ENCODE measurements around the gene PITPNM3. TPM values are rescaled to one million over a fixed set of nuclear protein-coding genes. Genes with fewer than 3 reads are reported as not detected.

Gene PITPNM3
- total and polyA plus RNA-seq, 4 experiments from 2014 or later = 0.05 to 0.50 (median 0.29) TPM; not detected in 1

DNA sequence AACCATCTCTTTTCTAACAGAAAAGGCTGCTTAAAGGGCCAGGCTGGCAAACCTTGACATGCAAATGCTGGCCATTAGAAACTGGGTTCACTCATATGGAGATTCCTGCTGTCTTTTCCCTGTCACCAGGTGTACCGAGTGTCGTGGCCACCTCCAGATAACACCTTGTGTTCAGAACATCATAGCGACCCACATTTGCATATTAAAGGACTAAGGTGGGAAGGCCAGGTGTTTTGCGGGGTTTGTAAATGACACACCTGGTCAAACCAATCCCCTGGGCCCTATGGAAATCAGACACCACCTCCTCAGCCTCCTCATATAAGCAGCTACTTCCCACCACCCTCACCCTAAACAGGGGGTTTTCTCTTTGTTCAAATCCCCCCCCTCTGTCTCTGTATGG, 118.9 kb downstream of the PITPNM3 start:
- no peak for DNase-seq
- H3K4me1 ChIP-seq (ENCODE audit: insufficient read depth, low read length) = no peaks in the 10 kb centered on the region
- no peaks in the 10 kb centered on the region for H3K9me3 ChIP-seq (ENCODE audit: control insufficient read depth in 1 of 2, low read length in 2 of 2)
- Mint-ChIP-seq H3K27ac (no peak overlapping the region), H3K4me1 (peaks cover 0 to 4% (median 0%) of the 10 kb centered on the region in 4 donors), H3K27me3 (peaks cover 16 to 18% of the 10 kb centered on the region in 2 donors), H3K36me3 (no peaks in the 10 kb centered on the region), H3K9me3 (no peaks in the 10 kb centered on the region), H3K4me3 (no peak overlapping the region)
- POLR2A ChIA-PET (ENCODE audit: partially characterized antibody) = no interaction called here
- CTCF ChIA-PET (ENCODE audit: partially characterized antibody) = interaction anchor here (1.5 kb wide), 1 partner anchor 16 kb away, joined by 6 read pairs; no protein-coding TSS in a partner anchor
- H3K27ac ChIP-seq (ENCODE audit: low read depth, low read length) = no peak overlapping the region
- intact Hi-C loops (cut with micrococcal nuclease) = no loop called here
- peaks cover 4% of the 10 kb centered on the region for H3K27me3 ChIP-seq (ENCODE audit: insufficient read depth, low read length)
- H3K36me3 ChIP-seq (ENCODE audit: insufficient read depth, low read length) = no peaks in the 10 kb centered on the region
- no peak overlapping the region for H3K4me3 ChIP-seq (ENCODE audit: low read length in 2 of 2)

DNA sequence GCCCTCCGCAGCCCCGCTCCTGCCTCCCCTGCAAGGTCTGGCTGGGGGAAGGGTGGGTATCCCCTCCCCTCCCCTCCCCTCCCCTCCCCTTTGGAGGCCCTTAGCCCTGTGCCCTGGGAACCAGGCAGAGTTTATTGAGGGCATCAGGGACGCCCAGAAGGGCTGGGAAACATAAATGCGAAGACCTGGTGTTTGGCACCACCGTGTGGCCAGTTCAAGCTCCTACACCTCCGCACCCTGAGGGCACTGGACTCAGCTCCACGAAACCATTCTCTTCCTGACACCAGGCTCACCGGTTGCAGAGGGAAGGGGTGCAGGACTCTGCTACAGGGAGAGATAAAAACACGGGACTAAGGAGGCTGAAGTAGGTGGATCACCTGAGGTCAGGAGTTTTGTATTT, 120.4 kb downstream of the PITPNM3 start:
- Histone ChIP-seq H3K36me3 (ENCODE audit: insufficient read depth, low read length) (no peaks in the 10 kb centered on the region), H3K27ac (ENCODE audit: low read depth, low read length) (no peak overlapping the region), H3K27me3 (ENCODE audit: insufficient read depth, low read length) (peaks cover 4% of the 10 kb centered on the region), H3K4me3 (ENCODE audit: low read length in 2 of 2) (no peak overlapping the region), H3K9me3 (ENCODE audit: control insufficient read depth in 1 of 2, low read length in 2 of 2) (no peaks in the 10 kb centered on the region), H3K4me1 (ENCODE audit: insufficient read depth, low read length) (no peaks in the 10 kb centered on the region)
- Mint-ChIP-seq H3K27me3 (peaks cover 16 to 18% of the 10 kb centered on the region in 2 donors), H3K36me3 (no peaks in the 10 kb centered on the region), H3K4me1 (peaks cover 0 to 4% (median 0%) of the 10 kb centered on the region in 4 donors), H3K4me3 (no peak overlapping the region), H3K9me3 (peaks cover 0 to 9% (median 1%) of the 10 kb centered on the region in 8 donors), H3K27ac (no peak overlapping the region)
- ChIA-PET CTCF (ENCODE audit: partially characterized antibody) (interaction anchor here (0.7 to 4.1 kb wide), 11 partner anchors 9 to 1186 kb away, joined by 3 to 59 read pairs (median 6); partner anchors contain the start of genes NLRP1 and PIMREG), POLR2A (ENCODE audit: partially characterized antibody) (interaction anchor here (0.5 to 0.9 kb wide), 2 partner anchors 168 to 850 kb away, joined by 3 read pairs; no protein-coding TSS in a partner anchor)
- intact Hi-C loops (cut with micrococcal nuclease) = loop anchor here (1.0 kb wide), 2 partner anchors 844 to 849 kb away; no protein-coding TSS in a partner anchor
- peak; percentile 52 to 67 (median 58) for DNase-seq

DNA sequence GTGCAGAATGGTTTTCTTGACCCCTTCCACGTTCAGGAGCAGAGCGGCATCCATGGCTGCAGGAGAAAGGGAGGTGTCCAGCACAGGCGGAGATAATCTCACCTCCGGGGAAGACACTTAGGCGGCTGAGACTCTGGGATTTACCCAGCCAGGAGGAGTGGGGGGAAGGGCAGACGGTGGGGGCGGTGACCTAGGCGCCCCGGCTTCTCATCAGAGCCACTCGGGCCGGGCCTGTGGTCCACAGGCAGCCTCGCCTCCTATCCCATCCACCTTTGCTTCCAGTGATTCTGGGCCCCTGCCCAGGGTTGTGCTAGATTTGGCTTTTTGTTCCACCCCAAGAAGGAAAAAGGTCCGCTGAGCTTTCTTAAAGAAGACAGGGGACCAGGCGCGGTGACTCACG, 121.3 kb downstream of the PITPNM3 start, which contains the start of gene AIPL1:
TSS of gene AIPL1 (minus strand) at position 71 of the 400 bp plus-strand sequence. CDS start at position 54, 17 bp downstream.
- peaks cover 0 to 15% (median 6%) of the 10 kb centered on the region in 8 donors for H3K9me3 Mint-ChIP-seq
- H3K27ac Mint-ChIP-seq = no peak within 1 kb of the TSS
- Histone ChIP-seq H3K27me3 (ENCODE audit: insufficient read depth, low read length) (peaks cover 4% of the 10 kb centered on the region), H3K27ac (ENCODE audit: low read depth, low read length) (no peak within 1 kb of the TSS), H3K4me3 (ENCODE audit: low read length in 2 of 2) (no peak within 1 kb of the TSS), H3K4me1 (ENCODE audit: insufficient read depth, low read length) (no peaks in the 10 kb centered on the region), H3K9me3 (ENCODE audit: control insufficient read depth in 1 of 2, low read length in 2 of 2) (no peaks in the 10 kb centered on the region), H3K36me3 (ENCODE audit: insufficient read depth, low read length) (no peaks in the 10 kb centered on the region)
- H3K4me1 Mint-ChIP-seq = peaks cover 0 to 4% (median 0%) of the 10 kb centered on the region in 4 donors
- DNase-seq = no peak
- H3K36me3 Mint-ChIP-seq = no peaks in the 10 kb centered on the region
- CTCF ChIA-PET (ENCODE audit: partially characterized antibody) = interaction anchor here (2.0 to 4.1 kb wide), 4 partner anchors 10 to 847 kb away, joined by 8 to 59 read pairs (median 16); partner anchors contain the start of gene PIMREG
- peaks cover 13 to 17% of the 10 kb centered on the region in 2 donors for H3K27me3 Mint-ChIP-seq
- POLR2A ChIA-PET (ENCODE audit: partially characterized antibody) = no interaction called here
- H3K4me3 Mint-ChIP-seq = no peak within 1 kb of the TSS
- intact Hi-C loops (cut with micrococcal nuclease) = no loop called here

DNA sequence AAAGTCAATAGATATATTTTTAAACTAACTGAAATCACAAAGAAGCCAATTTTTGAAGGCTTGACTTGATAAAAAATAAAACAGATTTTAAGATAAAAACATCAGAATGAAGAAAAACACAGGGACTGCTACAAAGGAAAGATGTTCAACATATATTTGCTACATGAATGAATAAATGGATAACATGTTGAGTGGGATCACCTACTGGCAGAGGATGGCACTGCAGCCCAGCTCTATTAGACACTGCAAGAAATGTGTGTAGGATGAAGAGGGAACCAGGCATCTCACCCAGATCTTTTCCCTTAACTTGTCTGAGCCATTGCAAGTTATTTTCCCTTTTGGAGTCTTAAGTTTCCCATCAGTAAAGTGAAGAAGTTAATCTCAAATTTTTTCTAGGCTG, 125.6 kb downstream of the PITPNM3 start:
- Histone ChIP-seq H3K27ac (ENCODE audit: low read depth, low read length) (no peak overlapping the region), H3K9me3 (ENCODE audit: control insufficient read depth in 1 of 2, low read length in 2 of 2) (no peaks in the 10 kb centered on the region), H3K4me1 (ENCODE audit: insufficient read depth, low read length) (peaks cover 21% of the 10 kb centered on the region), H3K4me3 (ENCODE audit: low read length in 2 of 2) (no peak overlapping the region), H3K27me3 (ENCODE audit: insufficient read depth, low read length) (no peaks in the 10 kb centered on the region), H3K36me3 (ENCODE audit: insufficient read depth, low read length) (no peaks in the 10 kb centered on the region)
- ChIA-PET CTCF (ENCODE audit: partially characterized antibody) (interaction anchor here (1.2 to 1.6 kb wide), 2 partner anchors 9 to 839 kb away, joined by 3 to 4 read pairs; no protein-coding TSS in a partner anchor), POLR2A (ENCODE audit: partially characterized antibody) (no interaction called here)
- no peak for DNase-seq
- peaks cover 0 to 20% (median 11%) of the 10 kb centered on the region in 8 donors for H3K9me3 Mint-ChIP-seq
- no peak overlapping the region for H3K27ac Mint-ChIP-seq
- no peak overlapping the region for H3K4me3 Mint-ChIP-seq
- intact Hi-C loops (cut with micrococcal nuclease) = no loop called here
- H3K4me1 Mint-ChIP-seq = peaks cover 9 to 22% (median 13%) of the 10 kb centered on the region in 4 donors
- H3K27me3 Mint-ChIP-seq = no peaks in the 10 kb centered on the region
- H3K36me3 Mint-ChIP-seq = peaks cover 0 to 4% of the 10 kb centered on the region in 2 donors

DNA sequence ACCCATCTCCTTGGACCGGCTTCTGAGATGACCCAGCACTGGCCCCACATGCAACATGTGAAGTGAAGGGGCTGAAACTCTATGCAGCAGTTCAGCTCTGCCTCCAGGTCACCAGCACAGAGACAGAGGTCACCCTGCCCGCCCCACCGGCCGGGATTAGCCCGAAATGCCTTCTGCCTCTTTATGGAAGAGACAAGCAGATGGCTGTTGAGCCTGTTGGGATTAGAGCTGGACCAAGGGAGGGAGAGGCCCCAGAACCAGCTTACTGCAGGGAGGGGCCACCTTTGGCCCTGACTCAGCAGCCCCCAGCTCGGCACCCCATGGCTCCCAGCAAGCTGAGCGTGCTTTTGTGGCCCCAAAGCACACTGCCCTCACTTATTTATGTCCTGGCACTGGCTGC, 127.1 kb downstream of the PITPNM3 start:
- no peaks in the 10 kb centered on the region for H3K9me3 ChIP-seq (ENCODE audit: control insufficient read depth in 1 of 2, low read length in 2 of 2)
- no peak overlapping the region for H3K4me3 ChIP-seq (ENCODE audit: low read length in 2 of 2)
- H3K27me3 ChIP-seq (ENCODE audit: insufficient read depth, low read length) = no peaks in the 10 kb centered on the region
- H3K27ac ChIP-seq (ENCODE audit: low read depth, low read length) = no peak overlapping the region
- POLR2A ChIA-PET (ENCODE audit: partially characterized antibody) = no interaction called here
- DNase-seq = no peak
- H3K4me1 Mint-ChIP-seq = peaks cover 9 to 22% (median 13%) of the 10 kb centered on the region in 4 donors
- H3K4me1 ChIP-seq (ENCODE audit: insufficient read depth, low read length) = peaks cover 21% of the 10 kb centered on the region
- H3K36me3 Mint-ChIP-seq = peaks cover 0 to 4% of the 10 kb centered on the region in 2 donors
- no peak overlapping the region for H3K27ac Mint-ChIP-seq
- H3K27me3 Mint-ChIP-seq = no peaks in the 10 kb centered on the region
- intact Hi-C loops (cut with micrococcal nuclease) = loop anchor here (10.0 kb wide), 1 partner anchor 724 kb away; no protein-coding TSS in a partner anchor
- no peaks in the 10 kb centered on the region for H3K36me3 ChIP-seq (ENCODE audit: insufficient read depth, low read length)
- H3K9me3 Mint-ChIP-seq = peaks cover 0 to 20% (median 11%) of the 10 kb centered on the region in 8 donors
- CTCF ChIA-PET (ENCODE audit: partially characterized antibody) = interaction anchor here (0.8 kb wide), 1 partner anchor 841 kb away, joined by 3 read pairs; no protein-coding TSS in a partner anchor
- H3K4me3 Mint-ChIP-seq = no peak overlapping the region

DNA sequence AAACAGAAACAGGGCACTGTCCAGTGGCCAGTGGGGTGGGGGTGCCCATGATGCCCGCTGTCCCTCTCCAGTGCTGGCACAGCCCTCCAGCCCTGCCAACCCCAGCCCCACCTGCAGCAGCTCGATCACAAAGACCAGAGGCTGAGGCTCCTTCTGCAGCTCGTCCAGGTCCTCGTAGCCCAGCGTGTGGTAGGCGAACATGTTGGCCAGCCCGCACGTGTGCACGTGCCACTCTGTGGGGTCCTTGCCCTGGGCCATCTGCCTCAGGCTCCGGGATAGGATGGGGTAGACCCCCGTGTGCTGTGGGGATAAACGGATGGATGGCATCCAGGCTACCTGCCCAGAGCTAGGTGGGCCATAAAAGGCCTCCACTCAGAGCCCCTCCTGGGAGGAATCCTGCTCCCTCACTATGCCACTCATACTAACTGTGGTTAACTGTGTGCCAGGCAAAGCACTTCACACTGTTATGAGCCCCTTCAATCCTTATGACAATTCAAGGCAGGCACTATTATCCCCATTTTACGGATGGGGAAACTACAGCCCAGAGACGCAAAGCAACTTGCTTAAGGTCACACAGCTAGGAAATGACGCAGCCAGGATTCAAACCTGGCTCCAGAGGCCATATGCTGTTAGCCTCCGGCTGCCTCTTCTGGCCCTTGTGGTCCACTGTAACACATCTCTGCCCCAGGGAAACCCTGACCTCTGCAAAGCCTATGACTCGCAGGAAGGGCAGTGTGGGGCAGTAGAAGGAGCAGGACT, 128.0 kb downstream of the PITPNM3 start:
- POLR2A ChIA-PET (ENCODE audit: partially characterized antibody) = no interaction called here
- DNase-seq = no peak
- CTCF ChIA-PET (ENCODE audit: partially characterized antibody) = interaction anchor here (0.8 kb wide), 1 partner anchor 840 kb away, joined by 3 read pairs; no protein-coding TSS in a partner anchor
- H3K27me3 ChIP-seq (ENCODE audit: insufficient read depth, low read length) = no peaks in the 10 kb centered on the region
- peaks cover 9 to 22% (median 13%) of the 10 kb centered on the region in 4 donors for H3K4me1 Mint-ChIP-seq
- no peak overlapping the region for H3K4me3 ChIP-seq (ENCODE audit: low read length in 2 of 2)
- intact Hi-C loops (cut with micrococcal nuclease) = loop anchor here (10.0 kb wide), 1 partner anchor 724 kb away; no protein-coding TSS in a partner anchor
- H3K27ac Mint-ChIP-seq = peak overlapping the region in 2 of 7 donors; percentile 23 to 35
- H3K9me3 Mint-ChIP-seq = peaks cover 0 to 20% (median 11%) of the 10 kb centered on the region in 8 donors
- H3K36me3 Mint-ChIP-seq = peaks cover 0 to 4% of the 10 kb centered on the region in 2 donors
- no peaks in the 10 kb centered on the region for H3K9me3 ChIP-seq (ENCODE audit: control insufficient read depth in 1 of 2, low read length in 2 of 2)
- H3K27me3 Mint-ChIP-seq = peaks cover 0 to 2% of the 10 kb centered on the region in 2 donors
- no peaks in the 10 kb centered on the region for H3K36me3 ChIP-seq (ENCODE audit: insufficient read depth, low read length)
- peak overlapping the region in 2 of 8 donors; percentile 26 to 73 for H3K4me3 Mint-ChIP-seq
- H3K4me1 ChIP-seq (ENCODE audit: insufficient read depth, low read length) = peaks cover 21% of the 10 kb centered on the region
- H3K27ac ChIP-seq (ENCODE audit: low read depth, low read length) = no peak overlapping the region
